ENCODE results near the gene DNAJC15.

Gene DNAJC15

GRCh38 chr13:43094901-43095300 lies 71.5 kb downstream of the DNAJC15 start:
- Histone ChIP-seq H3K4me1 (ENCODE audit: control insufficient read depth, low read depth, low read length) (no peaks in the 10 kb centered on the region), H3K4me3 (ENCODE audit: low read length) (no peak overlapping the region), H3K9ac (ENCODE audit: low read length) (no peak overlapping the region), H3K9me3 (ENCODE audit: control insufficient read depth, low read depth, low read length) (no peaks in the 10 kb centered on the region), H3K36me3 (ENCODE audit: control insufficient read depth, low read depth, low read length) (no peaks in the 10 kb centered on the region), H3K27me3 (ENCODE audit: control insufficient read depth, insufficient read depth, low read length) (no peaks in the 10 kb centered on the region), H3K27ac (ENCODE audit: low read length) (no peak overlapping the region)

GRCh38 chr13:43095771-43096719 lies 72.7 kb downstream of the DNAJC15 start:
- H3K27me3 ChIP-seq (ENCODE audit: control insufficient read depth, insufficient read depth, low read length) = no peaks in the 10 kb centered on the region
- H3K4me1 ChIP-seq (ENCODE audit: control insufficient read depth, low read depth, low read length) = no peaks in the 10 kb centered on the region
- H3K9ac ChIP-seq (ENCODE audit: low read length) = no peak overlapping the region
- no peak overlapping the region for H3K4me3 ChIP-seq (ENCODE audit: low read length)
- no peak overlapping the region for H3K27ac ChIP-seq (ENCODE audit: low read length)
- H3K9me3 ChIP-seq (ENCODE audit: control insufficient read depth, low read depth, low read length) = no peaks in the 10 kb centered on the region
- no peaks in the 10 kb centered on the region for H3K36me3 ChIP-seq (ENCODE audit: control insufficient read depth, low read depth, low read length)

- no peak overlapping the region for H3K4me3 ChIP-seq (ENCODE audit: low read length)
- no peaks in the 10 kb centered on the region for H3K27me3 ChIP-seq (ENCODE audit: control insufficient read depth, insufficient read depth, low read length)
Measured at GRCh38 chr13:43100667-43101066, 77.3 kb downstream of the DNAJC15 start.

GRCh38 chr13:43102304-43102703 lies 78.9 kb downstream of the DNAJC15 start:
- H3K27ac ChIP-seq (ENCODE audit: low read length) = no peak overlapping the region
- no peaks in the 10 kb centered on the region for H3K36me3 ChIP-seq (ENCODE audit: control insufficient read depth, low read depth, low read length)
- no peak overlapping the region for H3K9ac ChIP-seq (ENCODE audit: low read length)

More at GRCh38 chr13:43100667-43101066, 77.3 kb downstream of the DNAJC15 start:
- Histone ChIP-seq H3K4me1 (ENCODE audit: control insufficient read depth, low read depth, low read length) (no peaks in the 10 kb centered on the region), H3K9me3 (ENCODE audit: control insufficient read depth, low read depth, low read length) (no peaks in the 10 kb centered on the region), H3K27ac (ENCODE audit: low read length) (no peak overlapping the region), H3K36me3 (ENCODE audit: control insufficient read depth, low read depth, low read length) (no peaks in the 10 kb centered on the region), H3K9ac (ENCODE audit: low read length) (no peak overlapping the region)

GRCh38 chr13:43107780-43108179 lies 84.4 kb downstream of the DNAJC15 start:
- H3K9me3 ChIP-seq (ENCODE audit: control insufficient read depth, low read depth, low read length) = no peaks in the 10 kb centered on the region

More at GRCh38 chr13:43102304-43102703, 78.9 kb downstream of the DNAJC15 start:
- H3K9me3 ChIP-seq (ENCODE audit: control insufficient read depth, low read depth, low read length) = no peaks in the 10 kb centered on the region
- H3K4me3 ChIP-seq (ENCODE audit: low read length) = no peak overlapping the region
- H3K4me1 ChIP-seq (ENCODE audit: control insufficient read depth, low read depth, low read length) = no peaks in the 10 kb centered on the region
- H3K27me3 ChIP-seq (ENCODE audit: control insufficient read depth, insufficient read depth, low read length) = no peaks in the 10 kb centered on the region

GRCh38 chr13:43110036-43110435 lies 86.7 kb downstream of the DNAJC15 start:
- Histone ChIP-seq H3K4me3 (ENCODE audit: low read length) (no peak overlapping the region), H3K4me1 (ENCODE audit: control insufficient read depth, low read depth, low read length) (no peaks in the 10 kb centered on the region), H3K9ac (ENCODE audit: low read length) (no peak overlapping the region), H3K9me3 (ENCODE audit: control insufficient read depth, low read depth, low read length) (no peaks in the 10 kb centered on the region), H3K27ac (ENCODE audit: low read length) (no peak overlapping the region), H3K36me3 (ENCODE audit: control insufficient read depth, low read depth, low read length) (no peaks in the 10 kb centered on the region), H3K27me3 (ENCODE audit: control insufficient read depth, insufficient read depth, low read length) (no peaks in the 10 kb centered on the region)

More at GRCh38 chr13:43107780-43108179, 84.4 kb downstream of the DNAJC15 start:
- no peak overlapping the region for H3K27ac ChIP-seq (ENCODE audit: low read length)
- H3K4me1 ChIP-seq (ENCODE audit: control insufficient read depth, low read depth, low read length) = no peaks in the 10 kb centered on the region
- H3K36me3 ChIP-seq (ENCODE audit: control insufficient read depth, low read depth, low read length) = no peaks in the 10 kb centered on the region
- H3K27me3 ChIP-seq (ENCODE audit: control insufficient read depth, insufficient read depth, low read length) = no peaks in the 10 kb centered on the region
- no peak overlapping the region for H3K9ac ChIP-seq (ENCODE audit: low read length)
- H3K4me3 ChIP-seq (ENCODE audit: low read length) = no peak overlapping the region

GRCh38 chr13:43110658-43111057 lies 87.3 kb downstream of the DNAJC15 start:
- Histone ChIP-seq H3K27ac (ENCODE audit: low read length) (no peak overlapping the region), H3K9me3 (ENCODE audit: control insufficient read depth, low read depth, low read length) (no peaks in the 10 kb centered on the region)

GRCh38 chr13:43111559-43112400 lies 88.4 kb downstream of the DNAJC15 start:
- Histone ChIP-seq H3K9me3 (ENCODE audit: control insufficient read depth, low read depth, low read length) (no peaks in the 10 kb centered on the region), H3K9ac (ENCODE audit: low read length) (no peak overlapping the region), H3K4me3 (ENCODE audit: low read length) (no peak overlapping the region), H3K36me3 (ENCODE audit: control insufficient read depth, low read depth, low read length) (no peaks in the 10 kb centered on the region), H3K27ac (ENCODE audit: low read length) (no peak overlapping the region), H3K27me3 (ENCODE audit: control insufficient read depth, insufficient read depth, low read length) (no peaks in the 10 kb centered on the region), H3K4me1 (ENCODE audit: control insufficient read depth, low read depth, low read length) (no peaks in the 10 kb centered on the region)

More at GRCh38 chr13:43110658-43111057, 87.3 kb downstream of the DNAJC15 start:
- no peak overlapping the region for H3K4me3 ChIP-seq (ENCODE audit: low read length)
- no peaks in the 10 kb centered on the region for H3K4me1 ChIP-seq (ENCODE audit: control insufficient read depth, low read depth, low read length)
- no peaks in the 10 kb centered on the region for H3K27me3 ChIP-seq (ENCODE audit: control insufficient read depth, insufficient read depth, low read length)
- no peak overlapping the region for H3K9ac ChIP-seq (ENCODE audit: low read length)
- H3K36me3 ChIP-seq (ENCODE audit: control insufficient read depth, low read depth, low read length) = no peaks in the 10 kb centered on the region

- no peak overlapping the region for H3K27ac ChIP-seq (ENCODE audit: low read length)
- no peaks in the 10 kb centered on the region for H3K9me3 ChIP-seq (ENCODE audit: control insufficient read depth, low read depth, low read length)
- no peaks in the 10 kb centered on the region for H3K27me3 ChIP-seq (ENCODE audit: control insufficient read depth, insufficient read depth, low read length)
- no peaks in the 10 kb centered on the region for H3K36me3 ChIP-seq (ENCODE audit: control insufficient read depth, low read depth, low read length)
- H3K4me1 ChIP-seq (ENCODE audit: control insufficient read depth, low read depth, low read length) = no peaks in the 10 kb centered on the region
- H3K9ac ChIP-seq (ENCODE audit: low read length) = no peak overlapping the region
- no peak overlapping the region for H3K4me3 ChIP-seq (ENCODE audit: low read length)
Measured at GRCh38 chr13:43113603-43114002, 90.2 kb downstream of the DNAJC15 start.

GRCh38 chr13:43114504-43114903 lies 91.1 kb downstream of the DNAJC15 start:
- no peak overlapping the region for H3K4me3 ChIP-seq (ENCODE audit: low read length)
- no peaks in the 10 kb centered on the region for H3K36me3 ChIP-seq (ENCODE audit: control insufficient read depth, low read depth, low read length)
- H3K4me1 ChIP-seq (ENCODE audit: control insufficient read depth, low read depth, low read length) = no peaks in the 10 kb centered on the region
- H3K27ac ChIP-seq (ENCODE audit: low read length) = no peak overlapping the region
- H3K9me3 ChIP-seq (ENCODE audit: control insufficient read depth, low read depth, low read length) = no peaks in the 10 kb centered on the region
- H3K27me3 ChIP-seq (ENCODE audit: control insufficient read depth, insufficient read depth, low read length) = no peaks in the 10 kb centered on the region
- H3K9ac ChIP-seq (ENCODE audit: low read length) = no peak overlapping the region

GRCh38 chr13:43115141-43115540 lies 91.8 kb downstream of the DNAJC15 start:
- Histone ChIP-seq H3K36me3 (ENCODE audit: control insufficient read depth, low read depth, low read length) (no peaks in the 10 kb centered on the region), H3K4me3 (ENCODE audit: low read length) (no peak overlapping the region), H3K9me3 (ENCODE audit: control insufficient read depth, low read depth, low read length) (no peaks in the 10 kb centered on the region), H3K27me3 (ENCODE audit: control insufficient read depth, insufficient read depth, low read length) (no peaks in the 10 kb centered on the region), H3K9ac (ENCODE audit: low read length) (no peak overlapping the region), H3K27ac (ENCODE audit: low read length) (no peak overlapping the region), H3K4me1 (ENCODE audit: control insufficient read depth, low read depth, low read length) (no peaks in the 10 kb centered on the region)

Measured in iPS-18a (cell line).